Measurements from ENCODE around the gene GRIP1.
"Not testable (repeated sequence)": the region's sequence is repeated elsewhere in the genome, so short reads cannot be mapped to it uniquely, and the experiment has no call there.

GRIP1 gene

DNA sequence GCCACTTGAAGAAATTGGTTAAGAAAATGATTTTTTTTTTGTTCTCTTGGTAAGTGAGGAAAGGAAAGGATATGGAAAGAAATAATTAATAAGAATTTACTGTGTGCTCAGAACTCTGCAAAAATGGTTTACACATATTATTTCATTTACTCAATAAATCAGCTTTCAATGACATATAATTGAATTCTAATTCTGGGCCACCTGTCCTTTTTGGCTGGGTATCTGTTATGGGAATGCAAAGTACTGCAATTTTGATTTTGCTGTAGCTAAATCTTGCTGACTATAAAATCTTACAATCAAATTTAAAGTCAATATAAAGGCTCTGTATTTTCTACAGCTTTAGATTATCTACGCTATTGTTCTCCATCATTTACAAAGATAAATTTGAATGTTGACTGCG lies 147.1 kb downstream of the GRIP1 start:
- no peak for DNase-seq (ENCODE audit: low spot score)

DNA sequence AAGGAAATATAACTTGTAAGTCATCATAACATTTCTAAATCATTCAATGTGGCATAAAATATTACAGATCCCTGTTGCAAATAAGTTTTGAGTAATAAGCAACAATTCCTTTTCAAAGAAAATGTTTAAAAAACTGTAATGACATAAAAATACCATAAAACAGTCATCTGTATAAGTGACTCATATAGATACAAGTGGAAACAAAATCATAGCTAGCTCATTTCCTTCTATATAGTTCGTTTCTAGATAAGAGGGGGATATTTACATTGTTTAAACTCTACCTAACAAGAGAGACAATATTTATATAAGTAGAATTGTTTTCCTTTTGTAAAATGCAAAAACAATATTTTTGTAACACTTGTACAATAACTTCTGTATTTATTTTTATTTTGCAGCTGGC lies 148.9 kb downstream of the GRIP1 start:
- DNase-seq (ENCODE audit: low spot score): no peak

DNA sequence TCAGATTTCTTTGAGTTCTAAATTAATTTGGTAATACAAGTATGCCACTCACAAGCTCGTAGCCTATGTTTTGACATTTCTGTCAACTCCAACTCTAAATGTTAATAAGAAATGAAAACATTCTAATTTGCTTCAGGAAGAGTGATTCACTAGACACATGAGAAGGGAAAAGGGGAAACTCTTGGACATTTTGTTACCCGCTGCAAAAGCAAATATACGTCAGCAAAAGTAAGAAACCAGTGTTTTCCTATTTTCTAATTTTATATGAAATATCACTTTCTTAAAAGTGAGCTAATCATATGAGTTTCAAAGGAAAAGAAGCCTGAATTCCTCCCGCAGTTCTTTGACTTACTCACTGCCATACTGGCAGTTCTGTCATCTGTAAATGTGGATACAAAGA lies 162.3 kb downstream of the GRIP1 start:
- DNase-seq (ENCODE audit: low spot score): no peak

DNA sequence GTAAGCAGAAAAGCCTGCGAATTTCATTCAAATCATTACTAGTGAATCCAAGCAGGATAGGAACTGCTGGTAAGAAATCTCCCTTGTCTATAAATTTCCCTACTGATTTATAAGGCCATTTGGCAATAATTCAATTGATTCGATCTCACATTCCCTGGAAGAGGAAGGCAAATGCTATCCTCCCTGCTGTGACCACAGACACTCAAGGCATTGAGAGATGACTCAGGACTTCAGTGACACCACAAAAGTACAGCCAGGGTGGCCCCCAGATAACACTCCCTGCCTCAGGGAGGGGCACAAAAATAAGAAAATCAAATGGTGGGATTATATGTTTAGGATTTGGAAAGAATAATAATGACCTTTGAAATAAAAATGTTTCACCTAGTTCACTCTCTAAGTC lies 162.7 kb downstream of the GRIP1 start:
- no peak for DNase-seq (ENCODE audit: low spot score)

DNA sequence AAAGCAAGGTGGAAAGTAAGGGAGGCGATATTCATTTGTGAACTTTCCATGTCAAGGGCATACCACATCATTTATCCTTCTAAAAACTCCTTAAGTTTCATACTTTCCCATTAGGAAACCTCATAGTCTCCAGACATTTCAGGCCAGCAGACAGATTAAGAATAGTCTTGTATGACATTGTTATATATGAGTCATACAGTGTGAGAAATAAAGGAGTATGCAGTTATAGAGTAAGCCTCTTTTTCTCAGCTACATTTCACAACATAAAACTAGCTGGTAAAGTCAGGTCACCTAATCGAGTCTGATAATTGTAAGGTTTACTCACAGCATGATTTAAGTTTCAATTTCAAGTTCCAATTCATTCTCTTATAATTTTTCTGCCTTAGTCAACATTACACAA lies 164.3 kb downstream of the GRIP1 start:
- DNase-seq (ENCODE audit: low spot score): no peak

DNA sequence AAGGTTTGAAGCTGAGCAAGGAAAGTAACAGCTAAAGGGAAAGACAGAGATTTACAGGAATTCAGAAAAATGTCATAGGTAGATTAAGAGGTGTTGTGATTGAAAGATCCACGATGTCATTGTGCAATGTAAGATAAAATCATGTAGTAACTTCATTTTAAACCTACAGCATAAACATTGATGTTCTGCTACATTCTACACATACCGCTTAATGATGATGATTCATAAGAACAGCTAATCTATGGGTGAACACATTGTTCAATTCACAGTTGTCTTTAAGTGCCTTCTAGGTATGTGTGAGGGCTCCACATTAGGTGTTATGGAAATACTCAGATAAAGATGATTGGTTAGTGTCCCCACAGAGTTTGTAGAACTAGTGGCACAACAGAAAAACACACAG lies 170.9 kb downstream of the GRIP1 start:
- DNase-seq (ENCODE audit: low spot score): no peak

DNA sequence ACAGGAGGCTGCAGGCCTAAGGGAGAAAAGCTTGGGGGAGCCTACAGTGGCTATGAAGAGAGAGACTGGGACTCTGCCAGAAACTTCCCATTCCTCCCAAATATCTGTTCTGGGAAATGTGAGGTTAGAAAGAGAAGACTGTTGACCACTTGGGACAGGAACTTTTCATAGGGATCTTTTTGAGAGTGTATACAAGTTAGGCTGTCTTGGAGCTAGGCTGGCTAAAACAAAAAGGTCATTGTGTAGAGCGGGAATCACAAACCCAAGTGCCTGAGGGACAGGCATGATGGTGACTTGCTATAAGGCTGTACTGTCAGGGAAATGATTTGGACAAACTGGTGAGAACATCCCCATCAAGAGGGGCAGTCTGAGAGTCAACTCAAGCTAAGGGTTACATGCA lies 175.1 kb downstream of the GRIP1 start:
- DNase-seq (ENCODE audit: low spot score): no peak

DNA sequence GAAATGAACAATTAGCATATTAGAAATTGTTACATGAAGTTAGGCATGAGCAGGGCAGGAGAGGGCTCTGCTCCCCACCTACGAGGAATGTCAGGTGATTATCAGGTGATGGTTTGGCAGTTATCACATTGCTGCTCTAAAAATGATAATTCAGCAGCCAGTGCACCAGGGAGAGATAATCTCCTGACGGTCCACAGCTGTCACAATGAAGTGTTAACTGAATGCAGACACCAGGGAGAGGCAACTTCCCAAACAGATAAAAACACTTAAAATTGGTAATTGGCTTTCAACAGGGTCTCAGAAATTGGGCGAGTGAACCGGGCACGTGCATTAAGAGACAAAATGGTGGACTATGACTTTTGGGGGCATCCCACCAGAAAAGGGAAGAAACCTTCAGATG lies 176.0 kb downstream of the GRIP1 start:
- DNase-seq (ENCODE audit: low spot score): no peak

DNA sequence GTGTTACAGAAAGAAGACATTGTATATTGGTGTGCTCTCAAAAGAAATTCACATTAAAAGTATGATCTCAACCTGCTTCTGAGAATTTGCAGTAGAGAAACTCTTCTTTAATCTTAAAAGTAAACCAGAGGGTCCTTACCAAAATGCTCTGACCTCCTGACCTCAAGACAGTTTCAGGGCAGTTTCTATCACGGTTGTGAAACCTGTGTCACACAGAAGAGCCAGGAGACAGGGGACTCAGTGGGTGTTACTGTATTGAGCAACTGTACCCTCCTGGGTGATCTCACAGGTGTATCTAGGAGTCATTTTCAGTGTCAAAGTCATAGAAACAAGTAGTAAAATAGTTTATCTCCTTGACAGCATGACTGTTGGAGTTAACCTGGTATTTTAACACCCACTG lies 178.0 kb downstream of the GRIP1 start:
- no peak for DNase-seq (ENCODE audit: low spot score)

DNA sequence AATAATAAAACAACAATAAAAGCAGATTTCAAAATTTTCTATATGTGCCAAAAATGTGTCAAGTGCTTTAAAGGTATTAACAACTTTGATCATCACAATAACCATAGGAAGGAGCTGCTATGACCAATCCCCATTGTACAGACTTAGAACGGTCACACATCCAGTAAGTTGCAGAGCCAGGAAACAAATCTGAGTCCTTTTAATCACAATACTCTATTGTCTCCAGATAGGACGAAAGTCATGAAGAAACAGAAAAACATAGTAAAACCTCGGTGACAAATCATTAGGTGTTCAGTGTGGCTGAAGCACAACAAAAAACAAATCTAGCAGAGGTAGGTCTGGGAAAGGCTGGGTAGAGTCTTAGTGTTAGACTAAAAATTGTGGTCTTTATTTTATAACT lies 178.8 kb downstream of the GRIP1 start:
- DNase-seq (ENCODE audit: low spot score): no peak

DNA sequence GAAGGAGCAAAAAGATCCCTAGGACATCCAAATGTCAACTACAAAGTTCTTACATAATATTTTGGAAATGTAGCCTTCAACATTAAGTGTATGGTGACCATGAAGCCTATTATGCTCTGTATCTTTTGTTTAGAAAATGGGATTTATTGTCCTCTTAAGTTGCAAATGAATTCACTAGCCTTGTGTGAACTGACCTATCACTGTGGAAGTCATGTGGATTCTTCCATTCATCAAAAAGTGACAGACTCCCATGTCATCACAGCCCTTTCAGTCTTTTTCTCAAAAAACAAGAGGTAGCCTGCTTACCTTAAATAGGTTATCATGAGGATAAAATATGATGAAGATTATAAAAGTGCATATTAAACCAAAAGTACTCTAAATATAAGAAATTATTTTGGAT lies 179.9 kb downstream of the GRIP1 start:
- DNase-seq (ENCODE audit: low spot score): no peak

DNA sequence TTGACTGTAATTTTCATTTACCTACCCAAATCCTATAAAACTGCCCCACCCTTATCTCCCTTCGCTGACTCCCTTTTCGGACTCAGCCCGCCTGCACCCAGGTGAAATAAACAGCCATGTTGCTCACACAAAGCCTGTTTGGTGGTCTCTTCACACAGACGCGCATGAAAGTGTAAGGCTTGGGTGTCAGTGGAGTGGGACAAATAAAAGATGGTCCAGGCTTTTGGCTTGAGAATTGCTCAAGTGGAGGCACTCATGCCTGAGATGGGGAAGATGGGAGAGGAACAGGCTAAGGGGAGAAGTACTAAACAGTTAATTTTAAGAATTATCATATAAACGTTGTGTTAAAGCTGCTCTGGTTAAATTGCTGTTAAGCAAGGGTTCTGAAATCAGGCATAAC lies 180.8 kb downstream of the GRIP1 start:
- DNase-seq (ENCODE audit: low spot score): not testable (repeated sequence)

DNA sequence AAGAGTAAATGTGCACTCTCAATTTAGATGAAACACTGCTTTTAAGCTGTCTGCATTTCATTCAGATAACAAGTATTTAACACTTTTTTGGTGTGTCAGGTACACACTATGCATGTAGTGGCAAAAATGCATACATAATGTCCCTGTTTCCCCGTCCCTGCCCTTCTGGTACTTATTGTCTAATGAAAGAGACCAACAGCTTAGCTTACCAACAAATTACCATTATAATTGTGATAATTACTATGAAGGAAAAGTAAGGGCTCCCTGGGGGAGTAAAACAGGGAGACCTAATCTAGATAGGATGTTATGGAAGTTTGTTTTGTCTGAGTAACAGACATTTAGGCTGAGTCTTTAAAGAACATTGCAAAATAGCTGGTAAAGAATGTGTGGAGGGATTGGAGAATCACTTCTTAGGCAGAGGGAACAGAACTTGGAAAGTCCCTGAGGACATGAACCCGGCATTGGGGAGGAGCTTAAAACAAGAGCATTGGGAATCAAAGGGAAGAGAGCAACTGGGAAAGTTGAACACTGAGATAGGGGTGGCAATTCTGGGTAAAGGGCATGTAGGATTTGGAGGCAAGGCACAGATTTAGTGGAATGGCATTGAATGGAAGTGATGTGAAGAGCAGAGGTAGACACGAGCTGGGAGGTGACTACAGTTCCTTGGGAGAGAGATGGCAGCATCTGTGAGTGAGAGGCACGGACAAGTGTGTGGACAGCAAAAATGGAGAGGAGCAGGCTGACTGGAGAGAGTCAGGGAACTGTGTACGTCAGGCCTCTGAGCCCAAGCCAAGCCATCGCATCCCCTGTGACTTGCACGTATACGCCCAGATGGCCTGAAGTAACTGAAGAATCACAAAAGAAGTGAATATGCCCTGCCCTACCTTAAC lies 181.6 kb downstream of the GRIP1 start:
- DNase-seq (ENCODE audit: low spot score): no peak

DNA sequence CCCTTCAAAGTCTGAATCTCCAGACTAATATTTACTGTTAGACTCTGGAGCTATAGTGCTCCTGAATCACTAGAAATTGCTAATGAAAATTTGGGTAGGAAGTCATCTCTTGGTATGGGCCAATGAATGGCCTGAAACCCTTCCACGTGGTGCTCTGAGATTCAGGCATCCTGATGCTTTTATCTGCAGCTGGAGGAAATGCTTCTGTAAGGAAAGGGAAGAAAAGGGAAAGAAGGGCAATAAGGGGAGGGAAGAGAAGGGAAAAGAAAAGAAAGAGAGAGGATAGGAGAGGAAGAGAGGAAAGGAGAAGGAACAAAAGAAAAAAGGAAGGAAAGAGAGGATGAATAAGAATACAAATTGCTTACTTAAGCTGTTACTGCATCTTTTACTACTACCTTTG lies 182.3 kb downstream of the GRIP1 start:
- DNase-seq (ENCODE audit: low spot score): no peak

DNA sequence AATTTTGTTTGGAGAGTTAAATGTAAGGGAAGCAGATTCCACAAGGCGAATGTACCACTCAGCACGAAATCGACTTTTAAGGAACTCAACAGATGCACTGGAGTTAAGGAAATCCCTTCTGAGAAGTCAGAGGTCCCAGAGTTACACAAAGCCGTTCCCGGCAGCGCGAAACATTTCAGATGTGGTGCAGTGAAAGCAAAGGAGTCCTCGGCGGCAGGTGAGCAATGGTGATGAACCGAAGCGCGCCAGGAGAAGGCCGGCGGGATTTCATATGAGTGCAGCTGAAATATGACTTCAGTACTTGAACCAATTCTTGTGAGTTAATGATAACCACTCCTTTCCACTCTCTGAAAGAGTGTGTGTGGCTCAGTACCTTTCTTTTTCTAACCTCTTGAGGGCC lies 183.2 kb downstream of the GRIP1 start:
- no peak for DNase-seq (ENCODE audit: low spot score)

DNA sequence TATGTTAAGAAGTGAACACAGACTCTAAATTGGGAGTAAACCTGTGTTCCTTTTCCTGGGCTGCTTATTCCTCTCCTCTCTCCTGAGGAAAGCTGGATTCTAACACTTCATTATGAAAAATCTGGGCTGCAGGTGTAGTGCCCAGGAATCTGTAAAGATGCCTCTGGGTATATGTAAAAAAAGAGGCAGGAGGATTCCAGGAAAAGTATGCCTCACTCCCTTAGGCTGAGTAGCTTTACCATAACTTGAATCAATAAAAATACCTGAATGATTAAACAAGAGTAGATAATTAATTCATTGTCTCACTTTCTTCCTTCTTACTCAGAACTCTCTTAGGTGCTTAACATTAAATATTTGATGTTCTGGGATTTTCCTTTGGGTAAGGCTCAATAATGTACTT lies 185.1 kb downstream of the GRIP1 start:
- no peak for DNase-seq (ENCODE audit: low spot score)

DNA sequence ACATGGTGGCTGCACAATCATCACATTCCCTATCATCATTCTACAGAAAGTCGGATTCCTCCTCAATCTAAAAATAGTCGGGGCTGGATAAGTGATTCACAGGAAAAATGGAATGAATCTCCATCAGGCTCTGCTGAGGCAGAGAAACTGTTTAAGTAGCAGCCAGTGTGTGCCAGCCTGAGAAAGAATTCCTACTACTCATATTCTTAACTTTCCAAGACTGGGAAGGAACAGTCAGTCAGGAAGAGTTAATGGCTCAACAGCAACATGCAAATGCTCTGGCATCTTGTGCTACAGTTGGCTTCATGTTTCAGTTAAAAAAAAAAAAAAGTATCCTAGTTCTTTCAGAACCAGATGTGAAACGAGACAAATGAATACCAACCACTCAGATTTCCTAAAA lies 187.0 kb downstream of the GRIP1 start:
- no peak for DNase-seq (ENCODE audit: low spot score)

DNA sequence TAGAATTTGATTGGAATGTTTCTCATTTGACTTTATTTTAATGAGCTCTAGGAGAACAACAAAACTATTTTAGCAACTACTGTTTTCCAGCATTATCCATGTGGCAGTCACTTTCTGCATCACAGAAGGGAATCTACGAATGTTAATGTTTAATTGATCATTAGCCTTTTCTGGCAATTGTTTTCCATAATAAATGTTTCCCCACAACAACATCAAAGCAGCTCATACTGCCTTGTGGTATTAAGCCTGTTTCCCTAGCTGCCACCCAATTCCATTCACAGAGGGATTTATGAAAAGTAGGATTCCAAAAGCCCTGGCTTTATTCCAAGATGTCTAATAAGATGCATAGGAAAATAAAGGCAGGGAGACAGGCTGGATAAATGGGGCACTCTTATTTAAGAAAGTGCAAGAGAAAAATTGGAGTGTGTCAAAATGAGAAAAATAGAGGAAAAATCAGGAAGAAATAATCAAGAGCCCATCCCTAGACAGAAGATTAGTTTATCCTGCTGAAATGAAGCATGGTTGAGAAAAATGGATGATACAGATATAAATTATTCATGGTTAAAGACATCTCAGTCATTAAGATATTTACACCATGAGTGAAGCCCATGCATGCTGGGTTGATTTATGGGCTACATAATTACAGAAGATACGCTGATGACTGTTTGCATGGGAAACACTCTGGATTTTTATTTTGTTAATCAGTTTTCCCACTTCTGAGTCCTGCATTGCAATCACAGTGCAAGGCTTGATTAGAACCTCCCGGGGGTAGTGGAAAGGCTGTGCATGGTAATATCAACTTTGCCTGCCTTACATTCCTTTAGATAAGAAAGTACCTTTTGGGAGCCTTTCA lies 196.3 kb downstream of the GRIP1 start:
- DNase-seq (ENCODE audit: low spot score): no peak

DNA sequence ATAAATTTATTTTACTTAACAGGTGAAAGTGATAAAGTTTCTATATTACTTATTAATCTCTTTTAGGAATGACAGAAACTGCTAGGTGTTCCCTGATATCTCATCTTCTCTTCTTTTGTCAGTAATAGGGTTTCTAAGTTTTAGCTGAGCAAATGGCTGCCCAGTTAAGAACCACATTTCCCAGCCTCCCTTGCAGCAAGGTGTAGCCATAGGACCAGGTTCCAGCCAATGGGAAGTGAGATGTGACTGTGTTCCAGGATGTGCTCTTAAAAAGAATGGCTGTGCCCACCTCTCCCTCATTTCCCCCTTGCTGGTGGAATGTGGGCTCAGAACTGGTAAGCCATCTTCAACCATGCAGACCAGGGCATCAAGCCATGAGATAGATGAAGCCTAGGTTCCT lies 210.9 kb downstream of the GRIP1 start:
- no peak for DNase-seq (ENCODE audit: low spot score)

DNA sequence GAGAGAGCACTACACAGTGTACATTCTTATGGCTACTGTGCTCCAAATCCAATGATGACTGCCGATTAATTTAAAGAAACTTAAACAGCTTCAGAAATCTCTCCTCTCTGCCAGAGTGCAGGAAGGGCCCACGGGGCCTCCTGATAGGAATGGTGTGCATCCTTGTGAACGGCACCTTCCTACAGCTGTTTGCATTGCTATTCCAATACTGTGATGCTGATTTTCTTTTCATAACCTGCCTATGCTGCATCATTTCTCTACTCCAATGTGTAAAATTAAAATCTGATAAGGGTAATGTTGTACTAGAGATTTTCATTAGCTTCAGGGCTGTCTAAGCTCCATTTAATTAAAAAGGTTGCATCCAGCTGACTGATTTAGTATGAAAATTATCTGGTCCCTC lies 217.5 kb downstream of the GRIP1 start:
- DNase-seq (ENCODE audit: low spot score): no peak

DNA sequence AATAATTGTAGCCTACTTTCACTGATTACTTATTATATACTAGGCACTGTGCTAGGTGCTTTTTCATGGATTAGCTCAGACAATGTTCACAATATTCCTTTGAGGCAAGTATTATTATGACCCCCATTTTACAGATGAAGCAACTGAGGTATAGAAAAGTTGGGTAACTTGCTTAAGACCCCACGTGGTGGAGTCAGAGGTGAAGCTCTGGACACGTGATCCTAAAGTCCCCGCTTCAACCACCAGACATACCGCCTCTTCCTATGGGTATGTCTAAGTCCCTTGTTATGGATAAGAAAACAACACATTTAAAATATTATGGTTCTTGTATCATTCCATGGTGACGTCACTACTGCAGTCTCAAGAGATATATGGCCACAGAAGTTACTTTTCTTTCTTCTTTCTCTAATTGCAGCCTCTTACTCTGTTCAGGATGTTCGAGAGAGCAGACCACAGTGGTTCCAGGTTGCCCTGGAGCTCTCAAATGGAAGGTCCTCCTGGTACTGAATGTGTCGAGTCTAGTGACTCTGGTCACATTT lies 218.9 kb downstream of the GRIP1 start:
- DNase-seq (ENCODE audit: low spot score): no peak

DNA sequence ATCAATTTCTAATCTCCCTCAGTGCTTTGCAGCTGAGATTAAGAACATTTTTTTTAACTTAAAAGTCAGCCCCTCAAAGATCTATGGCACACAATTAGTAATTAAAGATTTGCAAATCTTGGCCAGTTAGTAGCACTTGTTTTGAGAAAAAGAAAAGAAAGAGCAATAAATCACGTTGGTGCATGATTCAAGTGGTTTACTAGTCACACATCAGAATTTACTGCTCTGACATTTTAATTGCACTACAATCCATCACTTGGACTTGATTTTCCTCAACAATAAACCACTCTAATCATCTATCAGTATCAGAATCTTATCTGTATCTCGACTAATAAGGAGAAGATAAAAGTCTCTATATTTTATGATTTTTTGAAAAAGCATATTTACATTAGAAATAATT lies 222.3 kb downstream of the GRIP1 start:
- no peak for DNase-seq (ENCODE audit: low spot score)

DNA sequence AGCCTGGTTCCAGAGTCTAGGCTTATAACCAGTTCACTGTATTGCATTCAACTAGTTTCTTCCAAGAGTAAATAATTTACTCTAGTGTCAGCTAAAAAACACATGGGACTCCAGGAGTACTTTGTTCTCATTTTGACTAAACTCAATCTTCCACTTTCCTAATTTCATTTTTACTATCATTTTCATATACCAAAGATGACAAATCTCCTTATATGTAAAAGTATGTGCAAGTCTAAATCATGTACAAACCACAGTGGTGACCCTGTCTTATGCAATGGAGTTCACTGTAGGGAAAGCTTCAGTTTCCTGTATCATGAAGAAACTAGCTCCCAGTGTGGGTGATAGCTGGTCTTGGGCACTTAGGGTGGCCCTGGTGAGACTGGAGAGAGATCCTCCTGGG lies 225.0 kb downstream of the GRIP1 start:
- DNase-seq (ENCODE audit: low spot score): no peak
